Measurements from ENCODE around the gene OR4P4. TPM values are rescaled to one million over a fixed set of nuclear protein-coding genes. Genes with fewer than 3 reads are reported as not detected.

Gene OR4P4
- total and polyA plus RNA-seq, 8 donors = not detected

DNA sequence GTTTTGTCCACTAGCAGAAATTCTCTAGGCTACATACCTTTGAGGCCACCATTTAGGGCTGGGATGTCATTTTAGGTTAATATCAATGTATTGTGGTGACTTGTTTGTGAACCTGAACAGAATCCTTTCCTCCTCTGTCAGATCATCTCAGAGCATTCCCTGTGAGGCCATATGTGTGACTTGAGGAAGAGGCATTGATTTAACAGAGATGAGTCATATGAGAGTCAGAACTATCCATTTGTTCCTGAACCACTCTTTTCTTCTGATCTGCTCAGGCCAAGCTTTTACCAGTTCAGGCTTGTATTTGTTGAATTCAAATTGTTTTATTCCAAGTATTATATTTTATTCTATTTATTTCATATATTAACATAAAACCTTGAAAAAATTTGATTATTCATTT lies 20.2 kb downstream of the OR4P4 start:
- no peak for ATAC-seq
- DNase-seq = no peak
- no peaks in the 10 kb centered on the region for H3K27me3 ChIP-seq
- intact Hi-C loops (cut with DNase I) = no loop called here
- FAIRE-seq = no peak
- H3K36me3 ChIP-seq = no peaks in the 10 kb centered on the region
- no peaks in the 10 kb centered on the region for H3K9me3 ChIP-seq
- no peak overlapping the region for H3K27ac ChIP-seq
- H3K4me1 ChIP-seq = no peaks in the 10 kb centered on the region
- no peak overlapping the region for H3K4me3 ChIP-seq
- TF ChIP-seq, protein P1, sequence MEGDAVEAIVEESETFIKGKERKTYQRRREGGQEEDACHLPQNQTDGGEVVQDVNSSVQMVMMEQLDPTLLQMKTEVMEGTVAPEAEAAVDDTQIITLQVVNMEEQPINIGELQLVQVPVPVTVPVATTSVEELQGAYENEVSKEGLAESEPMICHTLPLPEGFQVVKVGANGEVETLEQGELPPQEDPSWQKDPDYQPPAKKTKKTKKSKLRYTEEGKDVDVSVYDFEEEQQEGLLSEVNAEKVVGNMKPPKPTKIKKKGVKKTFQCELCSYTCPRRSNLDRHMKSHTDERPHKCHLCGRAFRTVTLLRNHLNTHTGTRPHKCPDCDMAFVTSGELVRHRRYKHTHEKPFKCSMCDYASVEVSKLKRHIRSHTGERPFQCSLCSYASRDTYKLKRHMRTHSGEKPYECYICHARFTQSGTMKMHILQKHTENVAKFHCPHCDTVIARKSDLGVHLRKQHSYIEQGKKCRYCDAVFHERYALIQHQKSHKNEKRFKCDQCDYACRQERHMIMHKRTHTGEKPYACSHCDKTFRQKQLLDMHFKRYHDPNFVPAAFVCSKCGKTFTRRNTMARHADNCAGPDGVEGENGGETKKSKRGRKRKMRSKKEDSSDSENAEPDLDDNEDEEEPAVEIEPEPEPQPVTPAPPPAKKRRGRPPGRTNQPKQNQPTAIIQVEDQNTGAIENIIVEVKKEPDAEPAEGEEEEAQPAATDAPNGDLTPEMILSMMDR (IDR thresholded peaks at IDR 0.05) = no peak

DNA sequence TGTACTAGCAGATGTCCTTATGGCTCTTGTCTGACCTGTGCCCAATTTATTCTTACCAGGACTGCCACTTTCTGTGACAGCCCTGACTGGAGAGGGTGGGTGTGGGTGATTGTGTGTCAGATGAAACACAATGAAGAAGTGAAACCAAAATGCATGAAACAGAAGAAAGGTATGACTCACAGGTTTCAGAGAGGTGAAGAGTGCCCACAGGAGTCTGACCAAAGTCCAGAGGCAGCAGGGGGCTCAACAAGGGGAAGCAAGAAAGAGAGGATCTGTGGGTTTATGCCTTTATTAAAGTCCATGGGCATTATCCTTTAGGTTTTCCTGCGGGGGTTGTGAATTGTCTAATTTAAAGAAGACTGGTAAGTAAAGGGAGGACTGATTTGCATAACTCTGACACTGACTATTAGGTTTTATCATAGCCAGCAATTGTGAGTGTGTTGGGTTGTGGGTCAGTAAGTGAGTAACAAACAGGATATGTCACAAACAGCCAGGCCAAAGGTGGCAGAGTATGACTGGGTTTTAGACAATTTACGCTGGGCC lies 23.2 kb downstream of the OR4P4 start:
- ATAC-seq = no peak
- intact Hi-C loops (cut with DNase I) = no loop called here
- Histone ChIP-seq H3K4me1 (no peaks in the 10 kb centered on the region), H3K36me3 (no peaks in the 10 kb centered on the region), H3K27ac (no peak overlapping the region), H3K9me3 (no peaks in the 10 kb centered on the region), H3K4me3 (no peak overlapping the region), H3K27me3 (no peaks in the 10 kb centered on the region)
- no peak for FAIRE-seq
- TF ChIP-seq, protein P1 (IDR thresholded peaks at IDR 0.05) = no peak
- DNase-seq = no peak
- WGBS, 2 donors = 53 to 69% methylated on average over 2 of the region's 2 CpGs

DNA sequence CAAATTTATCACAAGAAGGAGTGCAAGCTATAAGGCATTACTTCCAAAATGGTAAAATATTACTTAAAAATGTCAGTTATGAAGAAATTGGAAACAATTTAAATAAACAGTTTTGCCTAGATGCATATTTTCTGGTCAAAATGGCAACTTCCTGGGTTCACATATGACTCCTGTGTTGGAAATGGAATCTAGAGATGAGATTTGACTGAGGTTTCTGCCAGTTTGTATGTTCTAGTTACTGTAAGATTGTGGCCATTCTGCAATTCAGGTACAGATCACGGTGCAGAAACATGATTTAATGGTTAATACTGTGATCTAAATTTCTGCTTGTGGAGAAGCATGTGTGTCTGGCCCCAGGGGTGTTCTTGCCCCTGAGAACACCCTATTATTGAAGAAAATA lies 23.7 kb downstream of the OR4P4 start:
- no peak for DNase-seq
- no peak for FAIRE-seq
- 35 to 49% methylated on average over 1 of the region's 1 CpG for WGBS, 2 donors
- no peak overlapping the region for H3K4me3 ChIP-seq
- intact Hi-C loops (cut with DNase I) = no loop called here
- H3K27me3 ChIP-seq = no peaks in the 10 kb centered on the region
- TF ChIP-seq, protein P1 (IDR thresholded peaks at IDR 0.05) = no peak
- no peaks in the 10 kb centered on the region for H3K36me3 ChIP-seq
- no peak overlapping the region for H3K27ac ChIP-seq
- no peaks in the 10 kb centered on the region for H3K9me3 ChIP-seq
- no peaks in the 10 kb centered on the region for H3K4me1 ChIP-seq
- no peak for ATAC-seq

DNA sequence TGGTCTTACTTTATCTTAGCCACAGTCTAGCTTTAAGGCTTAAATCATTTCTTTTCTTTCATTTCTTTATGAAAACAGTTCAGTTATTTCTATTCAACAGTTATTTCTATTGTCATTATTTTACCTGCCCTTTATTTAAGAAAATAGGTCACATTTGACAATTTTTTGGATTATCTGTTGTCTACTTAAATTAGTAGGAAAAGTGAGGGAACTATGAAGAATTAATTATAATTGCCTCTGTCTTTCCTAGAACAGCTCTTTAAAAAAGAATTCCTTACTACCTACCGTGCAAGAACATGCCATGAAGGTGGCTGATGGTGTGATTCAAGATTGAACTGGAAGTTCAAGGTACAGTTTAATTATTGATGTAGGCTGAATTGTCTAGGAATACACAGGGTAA lies 27.0 kb downstream of the OR4P4 start, which contains the start of gene OR4C6:
Gene OR4C6, plus strand, starts transcription at position 301 of the 400 bp plus-strand sequence. CDS start 2,966 bp downstream, outside the sequence.
- no peak for ATAC-seq
- Histone ChIP-seq H3K9me3 (no peaks in the 10 kb centered on the region), H3K4me3 (no peak within 1 kb of the TSS), H3K4me1 (no peaks in the 10 kb centered on the region), H3K36me3 (no peaks in the 10 kb centered on the region), H3K27ac (no peak within 1 kb of the TSS), H3K27me3 (no peaks in the 10 kb centered on the region)
- 44 to 58% methylated on average over 1 of the region's 1 CpG for WGBS, 2 donors
- intact Hi-C loops (cut with DNase I) = no loop called here
- no peak for DNase-seq
- TF ChIP-seq, protein P1 (IDR thresholded peaks at IDR 0.05) = no peak
- FAIRE-seq = no peak

DNA sequence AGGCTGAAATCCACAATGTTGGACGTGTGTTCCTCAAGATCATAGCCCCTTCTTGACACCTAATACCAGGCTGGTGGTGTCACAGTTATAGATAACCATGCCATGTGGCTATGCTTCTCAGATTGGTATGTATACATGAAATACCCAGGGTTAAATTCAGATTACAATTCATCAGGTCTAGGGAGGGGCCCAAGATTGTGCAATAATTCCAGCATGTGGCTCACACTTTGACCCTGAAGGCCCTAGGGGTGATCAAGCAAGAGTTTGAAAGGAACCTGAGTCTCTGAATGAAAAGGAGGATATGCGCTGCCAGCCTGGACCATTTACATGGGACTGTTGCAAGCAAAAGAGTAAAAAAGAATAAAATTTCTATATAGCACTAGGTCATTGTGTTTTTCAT lies 34.5 kb downstream of the OR4P4 start:
- WGBS, 2 donors = 30 to 40% methylated on average over 2 of the region's 2 CpGs

More for the DNA sequence above, 34.5 kb downstream of the OR4P4 start:
- ATAC-seq = no peak
- H3K4me3 ChIP-seq = no peak overlapping the region
- no peak for FAIRE-seq
- no peak for DNase-seq
- TF ChIP-seq, protein P1 (IDR thresholded peaks at IDR 0.05) = no peak
- no peaks in the 10 kb centered on the region for H3K4me1 ChIP-seq
- H3K36me3 ChIP-seq = no peaks in the 10 kb centered on the region
- no peaks in the 10 kb centered on the region for H3K9me3 ChIP-seq
- intact Hi-C loops (cut with DNase I) = no loop called here
- H3K27me3 ChIP-seq = no peaks in the 10 kb centered on the region
- H3K27ac ChIP-seq = no peak overlapping the region
